GM23248 (cell line): Measurements from ENCODE around the gene HMGN4.

Source experiments
- EZH2 ChIP-seq: fragments of 200-600 bp; sonication (generic); IDR thresholded peaks from 2 replicates; pipeline ENCODE4 v1.6.1; 2018; ENCODE audit warnings: antibody characterized with exemption, mild to moderate bottlenecking; ENCODE audit not compliant: insufficient read depth, poor library complexity, severe bottlenecking
- EZH2phosphoT487 ChIP-seq: fragments of 200-600 bp; sonication (generic); IDR thresholded peaks from 2 replicates; pipeline ENCODE4 v1.6.1; 2018; ENCODE audit warnings: antibody characterized with exemption, moderate library complexity, mild to moderate bottlenecking, low read depth; ENCODE audit not compliant: insufficient read depth

DNA sequence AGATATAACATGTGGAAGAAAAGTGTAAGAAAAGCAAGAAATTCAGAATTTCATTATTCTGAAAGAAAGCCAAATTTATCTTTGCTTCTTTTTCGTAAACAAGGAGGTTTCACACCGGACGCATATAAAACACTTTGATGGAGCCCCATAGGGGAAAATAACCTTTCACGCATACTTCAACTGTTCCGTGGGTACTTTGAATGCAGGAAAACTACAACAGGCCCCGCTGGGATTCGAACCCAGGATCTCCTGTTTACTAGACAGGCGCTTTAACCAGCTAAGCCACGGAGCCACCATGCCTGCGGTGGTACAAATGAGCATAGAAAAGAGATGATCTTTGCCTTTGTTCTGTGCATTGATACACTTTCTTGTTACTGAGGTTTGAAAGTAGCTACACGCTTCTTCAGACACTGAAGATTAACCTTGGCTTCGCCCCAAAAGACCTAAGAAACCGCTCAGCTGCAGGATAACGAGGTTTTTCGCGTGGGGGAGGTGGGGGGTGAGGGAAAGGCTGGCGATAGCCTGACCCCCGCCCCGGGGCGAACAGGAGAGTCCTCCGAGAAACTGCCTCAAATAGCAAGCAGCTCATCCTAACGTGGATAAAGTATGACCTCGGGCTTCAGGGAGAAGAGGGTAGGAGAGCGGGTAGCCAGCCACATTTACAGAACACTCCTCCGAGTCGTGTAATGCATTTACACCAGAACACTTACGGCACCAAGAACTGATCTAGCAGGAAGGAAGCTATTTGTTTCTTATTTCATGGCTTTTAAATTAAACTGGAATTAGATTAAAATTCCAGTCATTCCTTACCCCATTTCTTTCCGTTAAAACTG lies 5.3 kb upstream of the HMGN4 start:
- TF ChIP-seq EZH2 = no peak
- TF ChIP-seq EZH2phosphoT487 = no peak
